Measurements from ENCODE around the gene SLC16A1.

GRCh38 chr1:112957133-112957812, 1.3 kb upstream of the SLC16A1 start:
- TF ChIP-seq CTCF (IDR thresholded peaks at IDR 0.05) (no peak), POLR2A (IDR thresholded peaks at IDR 0.05) (no peak)

All from thyroid gland (tissue), 4 donors.